ENCODE measurements around the gene B4GALNT4. TPM values are rescaled to one million over a fixed set of nuclear protein-coding genes. Genes with fewer than 3 reads are reported as not detected.
A peak's percentile ranks its signal among the peaks of the same experiment; 100 is the strongest.

Gene B4GALNT4
- total RNA-seq, 1 donor from 2014 or later: 0.38 TPM

- no peaks in the 10 kb centered on the region for H3K4me1 ChIP-seq
- no peaks in the 10 kb centered on the region for H3K36me3 ChIP-seq
- DNase-seq (no peak), ATAC-seq (no peak)
- TF ChIP-seq CTCF (IDR thresholded peaks at IDR 0.05): no peak
- no peak overlapping the region for H3K27ac ChIP-seq
- no peaks in the 10 kb centered on the region for H3K9me3 ChIP-seq
- intact Hi-C loops (cut with DNase I): no loop called here
- H3K4me3 ChIP-seq: no peak overlapping the region
- no peaks in the 10 kb centered on the region for H3K27me3 ChIP-seq (ENCODE audit: low read depth)
Observed at GRCh38 chr11:426851-427250, 57.6 kb downstream of the B4GALNT4 start.

- TF ChIP-seq CTCF (IDR thresholded peaks at IDR 0.05): no peak
- Histone ChIP-seq H3K4me3 (no peak overlapping the region), H3K9me3 (no peaks in the 10 kb centered on the region), H3K27ac (no peak overlapping the region), H3K4me1 (no peaks in the 10 kb centered on the region), H3K27me3 (ENCODE audit: low read depth) (no peaks in the 10 kb centered on the region), H3K36me3 (no peaks in the 10 kb centered on the region)
- peak; percentile 48 for DNase-seq
- ATAC-seq: peak in 1 of 2 donors; percentile 16
- intact Hi-C loops (cut with DNase I): no loop called here
Observed at GRCh38 chr11:428295-428694, 59.0 kb downstream of the B4GALNT4 start.

- no peaks in the 10 kb centered on the region for H3K36me3 ChIP-seq
- no peaks in the 10 kb centered on the region for H3K9me3 ChIP-seq
- DNase-seq (peak; percentile 42), ATAC-seq (no peak)
- no peak for TF ChIP-seq CTCF (IDR thresholded peaks at IDR 0.05)
- no peaks in the 10 kb centered on the region for H3K27me3 ChIP-seq (ENCODE audit: low read depth)
- no peaks in the 10 kb centered on the region for H3K4me1 ChIP-seq
- intact Hi-C loops (cut with DNase I): no loop called here
- H3K27ac ChIP-seq: no peak overlapping the region
- H3K4me3 ChIP-seq: no peak overlapping the region
Observed at GRCh38 chr11:429391-429790, 60.1 kb downstream of the B4GALNT4 start.

- no peak for ATAC-seq
- Histone ChIP-seq H3K27me3 (ENCODE audit: low read depth) (no peaks in the 10 kb centered on the region), H3K4me3 (no peak overlapping the region), H3K36me3 (no peaks in the 10 kb centered on the region), H3K4me1 (no peaks in the 10 kb centered on the region), H3K27ac (no peak overlapping the region), H3K9me3 (no peaks in the 10 kb centered on the region)
- intact Hi-C loops (cut with DNase I): no loop called here
- peak; percentile 38 for DNase-seq
- no peak for TF ChIP-seq CTCF (IDR thresholded peaks at IDR 0.05)
Observed at GRCh38 chr11:429931-430456, 60.7 kb downstream of the B4GALNT4 start.

Other genes with a start within 250 kb of the B4GALNT4 start
- not detected for gene SCGB1C1, start 176.4 kb upstream of the B4GALNT4 start, total RNA-seq
- gene BET1L, start 162.1 kb upstream of the B4GALNT4 start, total RNA-seq: 54.2 TPM
- gene RIC8A, start 161.8 kb upstream of the B4GALNT4 start, total RNA-seq: 103 TPM
- gene SIRT3, start 133.2 kb upstream of the B4GALNT4 start, total RNA-seq: 17.6 TPM
- 89.5 TPM for gene PSMD13, start 132.5 kb upstream of the B4GALNT4 start, total RNA-seq
- 1.3 TPM for gene NLRP6, start 91.1 kb upstream of the B4GALNT4 start, total RNA-seq
- 163 TPM for gene PGGHG, start 80.4 kb upstream of the B4GALNT4 start, total RNA-seq
- gene IFITM5, start 70.0 kb upstream of the B4GALNT4 start, total RNA-seq: not detected
- gene IFITM2, start 61.7 kb upstream of the B4GALNT4 start, total RNA-seq: 607 TPM
- 128 TPM for gene IFITM1, start 55.5 kb upstream of the B4GALNT4 start, total RNA-seq
- 767 TPM for gene IFITM3, start 48.6 kb upstream of the B4GALNT4 start, total RNA-seq
- gene PKP3, start 24.7 kb downstream of the B4GALNT4 start, total RNA-seq: 23.1 TPM
- gene SIGIRR, start 45.5 kb downstream of the B4GALNT4 start, total RNA-seq: 91.8 TPM
- gene ANO9, start 72.5 kb downstream of the B4GALNT4 start, total RNA-seq: 21.6 TPM
- 32.9 TPM for gene PTDSS2, start 80.8 kb downstream of the B4GALNT4 start, total RNA-seq
- gene RNH1, start 137.7 kb downstream of the B4GALNT4 start, total RNA-seq: 237 TPM
- 36.3 TPM for gene HRAS, start 166.1 kb downstream of the B4GALNT4 start, total RNA-seq
- gene LRRC56, start 168.0 kb downstream of the B4GALNT4 start, total RNA-seq: 7.6 TPM
- gene LMNTD2, start 191.2 kb downstream of the B4GALNT4 start, total RNA-seq: 6.0 TPM
- gene RASSF7, start 191.5 kb downstream of the B4GALNT4 start, total RNA-seq: 71.5 TPM
- gene PHRF1, start 207.0 kb downstream of the B4GALNT4 start, total RNA-seq: 31.5 TPM
- gene IRF7, start 246.5 kb downstream of the B4GALNT4 start, total RNA-seq: 84.8 TPM

Measured in lower lobe of right lung (tissue), 2 donors.